B cell (primary cell): ENCODE measurements around the gene TBPL2. TPM values are rescaled to one million over a fixed set of nuclear protein-coding genes. Genes with fewer than 3 reads are reported as not detected.
"Not testable (repeated sequence)": the region's sequence is repeated elsewhere in the genome, so short reads cannot be mapped to it uniquely, and the experiment has no call there.

Source experiments
- ATAC-seq: fragments of 200-7000 bp; cut with Tn5 transposase; one replicate; pipeline ENCODE4 v1.10.0; 2021; ENCODE audit warnings: low read depth, mild to moderate bottlenecking, moderate number of reproducible peaks, moderate library complexity
- CTCF ChIA-PET: fragments of 350-600 bp; sonication (Branson Sonifier 250); formaldehyde crosslinking; loops from one replicate; lab custom pipeline; 2021; ENCODE audit warnings: antibody characterized with exemption, inconsistent platforms; lab: Charles Lee
- POLR2A ChIA-PET: fragments of 350-600 bp; sonication (Branson Sonifier 250); formaldehyde crosslinking; loops from one replicate; lab custom pipeline; 2021; ENCODE audit warnings: antibody characterized with exemption; lab: Charles Lee
- DNase-seq: peaks from one replicate; pipeline ENCODE4 v3.0.0; 2013
- H2AFZ ChIP-seq: 2 replicates; pipeline ENCODE4 v1.6.1; 2012; ENCODE audit warnings: mild to moderate bottlenecking, low read depth, low read length; ENCODE audit not compliant: insufficient read depth, poor library complexity, severe bottlenecking
- H3K27ac ChIP-seq, 2 donors: 1 replicate in 1 of 2; 2 replicates in 1 of 2; pipeline ENCODE4 v1.5.1; 2012 to 2013; ENCODE audit warnings: low read length in 2 of 2, mild to moderate bottlenecking in 2 of 2, moderate library complexity in 1 of 2
- H3K27me3 ChIP-seq, 4 experiments: fragments of 200-600 bp in 1 of 4; sonication (generic) in 1 of 4; replicated peaks in 1 of 4; 1 replicate in 2 of 4; 2 replicates in 2 of 4; pipeline versions ENCODE4 v1.6.1 to v1.7.0; 2013 to 2016; ENCODE audit warnings: low read length in 3 of 4, mild to moderate bottlenecking in 2 of 4, mixed read lengths in 1 of 4, moderate library complexity in 1 of 4; ENCODE audit not compliant: insufficient read depth in 4 of 4, control insufficient read depth in 3 of 4; ENCODE audit errors: control extremely low read depth in 1 of 4
- H3K36me3 ChIP-seq, 2 experiments: replicated peaks in 1 of 2; 1 replicate in 1 of 2; 2 replicates in 1 of 2; pipeline versions ENCODE4 v1.6.1 to v1.7.1; 2013; ENCODE audit warnings: low read length in 1 of 2; ENCODE audit not compliant: insufficient read depth in 2 of 2, control insufficient read depth in 1 of 2; ENCODE audit errors: control extremely low read depth in 1 of 2, extremely low read depth in 1 of 2
- H3K4me1 ChIP-seq, 2 donors: fragments of 200-600 bp in 1 of 2; sonication (generic) in 1 of 2; 1 replicate in 1 of 2; 2 replicates in 1 of 2; pipeline versions ENCODE4 v1.5.1 to v1.6.1; 2013 to 2017; ENCODE audit warnings: low read length in 2 of 2; ENCODE audit not compliant: control insufficient read depth in 2 of 2, insufficient read depth in 2 of 2
- H3K4me2 ChIP-seq: replicated peaks from 2 replicates; pipeline ENCODE3; 2012; ENCODE audit warnings: mild to moderate bottlenecking, low read depth, low read length; ENCODE audit not compliant: poor library complexity, severe bottlenecking
- H3K4me3 ChIP-seq, 5 experiments: fragments of 200-600 bp in 1 of 5; sonication (generic) in 1 of 5; 1 replicate in 3 of 5; 2 replicates in 2 of 5; pipeline versions ENCODE4 v1.5.1 to v1.7.0; 2011 to 2016; ENCODE audit warnings: low read length in 4 of 5, mild to moderate bottlenecking in 4 of 5, low read depth in 2 of 5, control low read depth in 1 of 5, moderate library complexity in 1 of 5; ENCODE audit not compliant: insufficient read depth in 1 of 5; ENCODE audit errors: control extremely low read depth in 1 of 5, extremely low read depth in 1 of 5
- H3K79me2 ChIP-seq: fragments of 200-600 bp; sonication (generic); one replicate; pipeline ENCODE4 v1.6.0; 2016; ENCODE audit warnings: low read length; ENCODE audit not compliant: control insufficient read depth, insufficient read depth
- H3K9ac ChIP-seq: fragments of 200-600 bp; sonication (generic); 2 replicates; pipeline ENCODE4 v1.6.1; 2017; ENCODE audit warnings: mild to moderate bottlenecking, low read length, moderate library complexity
- H3K9me3 ChIP-seq, 3 donors: one replicate each; pipeline versions ENCODE4 v1.6.1 to v1.7.1; 2013; ENCODE audit warnings: low read length in 2 of 3; ENCODE audit not compliant: control insufficient read depth in 2 of 3, insufficient read depth in 1 of 3; ENCODE audit errors: control extremely low read depth in 1 of 3
- H4K20me1 ChIP-seq: 2 replicates; pipeline ENCODE4 v1.6.0; 2012; ENCODE audit warnings: mild to moderate bottlenecking, low read length; ENCODE audit not compliant: insufficient read depth, control insufficient read depth, poor library complexity, severe bottlenecking
- H3K27ac Mint-ChIP-seq: one replicate; pipeline ENCODE4 v1.8.0; 2021; ENCODE audit warnings: mixed read lengths
- H3K27me3 Mint-ChIP-seq: one replicate; pipeline ENCODE4 v1.8.0; 2021; ENCODE audit warnings: mixed read lengths
- H3K4me1 Mint-ChIP-seq: one replicate; pipeline ENCODE4 v1.8.0; 2021; ENCODE audit warnings: mixed read lengths
- H3K4me3 Mint-ChIP-seq: one replicate; pipeline ENCODE4 v1.8.0; 2021; ENCODE audit warnings: mixed read lengths
- H3K9me3 Mint-ChIP-seq: one replicate; pipeline ENCODE4 v1.8.0; 2022; ENCODE audit warnings: mixed read lengths; ENCODE audit not compliant: insufficient read depth
- CTCF ChIP-seq: fragments of 200-600 bp; IDR thresholded peaks from one replicate; pipeline ENCODE4 v1.8.0; 2022; ENCODE audit warnings: antibody characterized with exemption, mild to moderate bottlenecking
- EZH2 ChIP-seq: IDR thresholded peaks from 2 replicates; pipeline ENCODE4 v1.6.1; 2012; ENCODE audit warnings: borderline replicate concordance, low read depth, mild to moderate bottlenecking, moderate library complexity, low read length; ENCODE audit not compliant: insufficient read depth, poor library complexity, severe bottlenecking
- WGBS: methylation state at CpG from one replicate; pipeline ENCODE4 v1.1.5; 2013; ENCODE audit warnings: missing lambda C conversion rate; ENCODE audit not compliant: insufficient coverage; 5-methylcytosine and 5-hydroxymethylcytosine counted together
- intact Hi-C: fragments of 100-400 bp; cut with micrococcal nuclease; formaldehyde crosslinking; loops from one replicate; pipeline ENCODE4 v1.10.0; 2022
- polyA plus RNA-seq: library from polyadenylated mRNA; depleted of rRNA; stranded (reverse); fragments of >200 nt; gene quantifications from 2 replicates; pipeline ENCODE4 v1.2.3, GENCODE V29; 2012
- total RNA-seq, 2 donors: library from RNA; stranded (reverse); fragments of 120-200 nt in 1 of 2; gene quantifications; 1 replicate in 1 of 2; 2 replicates in 1 of 2; pipeline versions ENCODE4 v1.2.3 to v1.2.4, GENCODE V29; 2013 to 2022

TBPL2 gene
- total and polyA plus RNA-seq, 2 donors (not counting 1 experiment from before 2014, with no cell fraction given), result not detected

GRCh38 chr14:55383056-55383466 is 57.4 kb downstream of the TBPL2 start:
- H3K4me2 ChIP-seq, H3K9me3 ChIP-seq, H3K9ac ChIP-seq, H3K27ac ChIP-seq, H3K27me3 ChIP-seq, H3K4me3 Mint-ChIP-seq, H2AFZ ChIP-seq, H3K4me1 ChIP-seq, H3K27ac Mint-ChIP-seq, H4K20me1 ChIP-seq, intact Hi-C loops, POLR2A ChIA-PET, H3K27me3 Mint-ChIP-seq, ATAC-seq, H3K4me3 ChIP-seq, H3K79me2 ChIP-seq, DNase-seq, H3K4me1 Mint-ChIP-seq, H3K9me3 Mint-ChIP-seq: not testable (repeated sequence)
- 100% methylated on average over 7 of the region's 10 CpGs for whole genome bisulfite sequencing
- CTCF ChIA-PET, result interaction anchor here (1.1 kb wide), 1 partner anchor 10 kb away, joined by 3 read pairs; no protein-coding TSS in a partner anchor
- peaks cover 3 to 44% of the 10 kb centered on the region in 2 experiments for H3K36me3 ChIP-seq

- Histone ChIP-seq H3K4me3 (no peak overlapping the region), H3K9me3 (no peaks in the 10 kb centered on the region), H3K27me3 (no peaks in the 10 kb centered on the region), H3K4me2 (no peak overlapping the region), H4K20me1 (no peaks in the 10 kb centered on the region), H3K36me3 (peaks cover 3 to 45% of the 10 kb centered on the region in 2 experiments), H3K27ac (no peak overlapping the region), H3K9ac (no peak overlapping the region), H2AFZ (no peak overlapping the region), H3K4me1 (no peaks in the 10 kb centered on the region), H3K79me2 (no peaks in the 10 kb centered on the region)
- Mint-ChIP-seq H3K4me1 (no peaks in the 10 kb centered on the region), H3K27ac (no peak overlapping the region), H3K4me3 (no peak overlapping the region), H3K9me3 (no peaks in the 10 kb centered on the region), H3K27me3 (no peaks in the 10 kb centered on the region)
- intact Hi-C loops, result no loop called here
- ChIA-PET CTCF (interaction anchor here (1.1 kb wide), 1 partner anchor 10 kb away, joined by 3 read pairs; no protein-coding TSS in a partner anchor), POLR2A (no interaction called here)
- WGBS, result 100% methylated on average over 2 of the region's 4 CpGs
- TF ChIP-seq EZH2 (no peak), CTCF (no peak)
- DNase-seq (no peak), ATAC-seq (no peak)
Measured at GRCh38 chr14:55382483-55382882, 57.9 kb downstream of the TBPL2 start.
